HG02571 (cell line): Measurements from ENCODE around the gene APBA2.
"Not testable (repeated sequence)": the region's sequence is repeated elsewhere in the genome, so short reads cannot be mapped to it uniquely, and the experiment has no call there.

ENCODE experiments used
- ATAC-seq: cut with Tn5 transposase; IDR thresholded peaks from one replicate; pipeline ENCODE4 v1.9.1; 2021; ENCODE audit warnings: mild to moderate bottlenecking, moderate library complexity; ENCODE audit not compliant: unreplicated experiment

Gene APBA2

GRCh38 chr15:28876845-28877185 is 9.0 kb upstream of the APBA2 start:
- ATAC-seq: no peak

GRCh38 chr15:28878209-28878608 is 7.6 kb upstream of the APBA2 start:
- no peak for ATAC-seq

- no peak for ATAC-seq
These were observed 6.2 kb upstream of the APBA2 start for GRCh38 chr15:28879551-28879950.

DNA sequence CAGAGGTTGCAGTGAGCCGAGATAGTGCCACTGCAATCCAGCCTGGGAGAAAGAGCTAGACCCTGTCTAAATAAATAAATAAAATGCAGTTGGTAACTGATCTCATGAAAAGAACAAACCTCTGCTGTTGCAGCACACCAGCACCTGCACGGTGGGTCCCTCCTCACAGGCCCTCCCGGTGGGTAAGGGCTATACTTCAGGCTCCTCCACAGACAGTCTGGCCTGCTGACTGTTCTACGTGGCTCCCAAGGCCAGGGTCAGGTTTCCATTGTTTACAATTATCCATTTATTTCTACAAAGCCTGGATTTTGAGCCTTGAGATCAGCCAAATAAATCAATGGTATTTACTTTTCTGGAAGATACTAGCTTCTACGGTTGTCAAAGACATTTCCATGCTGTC is 5.1 kb upstream of the APBA2 start:
- ATAC-seq: no peak

DNA sequence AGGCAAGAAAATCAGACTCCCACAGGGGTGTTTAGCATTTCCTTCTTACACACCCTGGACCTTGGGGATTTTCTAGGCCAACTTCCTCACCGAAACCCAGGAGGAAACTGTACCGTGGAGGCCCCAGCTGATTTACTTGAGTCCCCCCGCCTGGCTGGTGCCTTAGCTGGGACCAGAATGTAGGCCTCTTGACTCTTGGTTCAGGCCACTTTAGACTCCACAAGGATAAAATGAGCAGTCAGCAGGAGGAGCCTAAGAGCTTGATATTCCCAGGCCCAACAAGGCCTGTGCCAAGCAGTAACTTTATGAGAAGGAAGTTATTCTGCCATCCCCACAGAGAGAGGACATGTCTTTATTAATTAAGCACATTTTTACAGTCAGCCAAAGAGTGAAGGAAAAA is 4.6 kb upstream of the APBA2 start:
- no peak for ATAC-seq

- no peak for ATAC-seq
These were observed 4.2 kb upstream of the APBA2 start for GRCh38 chr15:28881600-28881999.

GRCh38 chr15:28884151-28884940 is 1.4 kb upstream of the APBA2 start:
- no peak for ATAC-seq

DNA sequence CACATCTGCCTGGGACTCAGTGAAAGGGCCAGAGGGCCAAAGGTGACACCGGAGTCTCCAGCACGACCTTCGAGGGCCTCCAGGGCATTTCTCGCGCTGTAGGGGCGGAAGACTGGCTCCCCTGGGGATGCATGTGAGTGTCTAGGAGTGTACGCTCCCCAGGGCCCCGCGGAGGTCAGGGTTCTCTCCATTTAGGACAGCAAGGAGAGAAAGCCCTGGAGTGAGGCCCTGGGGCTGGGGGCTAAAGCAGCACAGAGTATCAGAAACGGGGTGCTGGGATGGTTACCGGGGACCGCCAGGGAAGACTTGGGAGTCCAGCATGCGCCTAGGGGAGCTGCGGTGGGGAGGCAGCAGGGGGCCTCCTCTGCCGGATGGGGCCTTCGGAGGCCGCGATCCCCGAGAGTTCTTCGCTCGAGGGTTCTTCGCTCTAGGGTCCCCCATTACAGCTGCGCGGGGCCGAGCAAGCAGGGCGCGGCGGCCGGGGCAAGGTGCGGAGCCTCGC is 595 bp upstream of the APBA2 start:
- no peak for ATAC-seq

- ATAC-seq: no peak
These were observed 911 bp downstream of the APBA2 start for GRCh38 chr15:28886431-28887338.

DNA sequence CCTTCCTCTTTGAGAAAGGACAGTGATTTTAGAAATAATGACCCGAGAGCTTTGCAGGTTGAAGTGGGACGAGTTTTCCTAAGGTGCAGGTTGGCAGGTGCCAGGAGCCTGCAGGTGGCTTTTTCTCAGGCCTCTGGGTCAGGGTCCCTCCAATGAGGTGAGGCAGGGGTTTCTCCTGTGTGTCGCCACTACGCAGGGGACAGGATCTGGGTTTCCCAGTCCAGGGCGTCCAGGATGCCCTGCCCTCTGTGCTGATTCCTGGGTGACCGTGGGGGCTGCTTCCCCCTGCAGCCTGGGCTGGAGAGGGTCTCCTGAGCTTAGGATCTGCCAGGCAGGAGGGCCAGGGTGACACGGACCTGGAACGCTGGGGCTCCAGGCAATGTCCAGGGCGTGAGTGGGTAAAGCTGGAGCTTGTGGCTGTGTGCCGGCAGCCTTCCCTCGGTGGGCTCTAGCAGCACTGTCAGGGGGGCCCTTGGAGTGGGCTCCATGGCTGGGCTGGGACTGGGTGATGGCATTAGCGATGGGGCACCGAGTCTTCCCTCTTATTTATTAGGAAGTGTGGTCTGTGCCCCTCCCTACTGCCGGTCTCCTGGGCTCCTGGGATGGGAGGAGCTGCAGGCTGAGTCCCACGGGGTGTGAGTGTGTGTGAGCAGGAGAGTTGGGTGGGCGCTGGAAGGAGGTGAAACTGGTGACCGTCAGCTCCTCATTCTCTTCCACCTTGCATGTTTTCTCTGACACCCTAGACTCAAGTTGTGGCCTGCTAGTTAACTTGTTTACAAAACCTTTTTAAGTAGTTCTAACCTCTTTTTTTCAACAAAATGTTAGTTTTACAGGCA is 1.8 kb downstream of the APBA2 start:
- ATAC-seq: no peak

GRCh38 chr15:28888302-28888894 is 2.6 kb downstream of the APBA2 start:
- no peak for ATAC-seq

DNA sequence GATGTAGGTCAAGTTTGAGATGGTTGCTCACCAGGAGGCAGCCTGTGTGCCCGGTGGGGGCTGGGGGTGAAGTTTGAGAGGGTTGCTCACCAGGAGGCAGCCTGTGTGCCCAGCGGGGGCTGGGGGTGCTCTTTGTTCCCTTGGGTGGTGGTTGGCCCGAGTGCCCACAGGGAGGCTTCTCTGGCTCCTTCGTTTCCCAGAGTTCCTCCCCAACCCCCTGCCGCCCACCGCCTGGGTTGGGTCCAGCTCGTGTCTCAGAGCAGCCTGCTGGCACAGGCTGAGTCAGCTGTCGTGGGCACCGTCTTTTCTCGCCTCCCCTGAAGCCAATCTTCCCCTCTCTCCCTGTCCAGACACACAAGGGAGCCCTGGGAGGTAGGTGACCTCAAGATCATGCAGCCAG is 3.1 kb downstream of the APBA2 start:
- no peak for ATAC-seq

- ATAC-seq: no peak
These were observed 3.6 kb downstream of the APBA2 start for GRCh38 chr15:28889346-28889745.

GRCh38 chr15:28889871-28890270 is 4.1 kb downstream of the APBA2 start:
- ATAC-seq: not testable (repeated sequence)

DNA sequence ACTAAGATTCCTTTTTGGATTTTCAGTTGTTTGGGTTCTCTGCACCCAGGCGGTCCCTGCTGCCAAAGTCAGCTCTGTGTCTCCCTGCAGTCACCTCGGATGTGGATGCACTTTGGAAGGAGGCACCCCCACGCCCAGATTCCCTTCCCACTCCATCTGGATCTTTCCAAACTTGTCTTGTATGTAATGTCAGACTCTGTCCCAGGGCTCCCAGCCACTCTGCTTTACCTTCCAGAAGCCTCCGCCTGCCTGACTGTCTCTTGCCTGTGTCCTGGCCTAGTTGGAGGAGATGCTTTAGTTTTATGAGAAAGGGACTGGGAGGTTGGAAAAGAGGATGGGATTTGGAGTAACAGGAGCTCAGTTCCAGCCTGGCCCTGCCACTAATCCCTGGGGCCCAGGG is 4.5 kb downstream of the APBA2 start:
- not testable (repeated sequence) for ATAC-seq

DNA sequence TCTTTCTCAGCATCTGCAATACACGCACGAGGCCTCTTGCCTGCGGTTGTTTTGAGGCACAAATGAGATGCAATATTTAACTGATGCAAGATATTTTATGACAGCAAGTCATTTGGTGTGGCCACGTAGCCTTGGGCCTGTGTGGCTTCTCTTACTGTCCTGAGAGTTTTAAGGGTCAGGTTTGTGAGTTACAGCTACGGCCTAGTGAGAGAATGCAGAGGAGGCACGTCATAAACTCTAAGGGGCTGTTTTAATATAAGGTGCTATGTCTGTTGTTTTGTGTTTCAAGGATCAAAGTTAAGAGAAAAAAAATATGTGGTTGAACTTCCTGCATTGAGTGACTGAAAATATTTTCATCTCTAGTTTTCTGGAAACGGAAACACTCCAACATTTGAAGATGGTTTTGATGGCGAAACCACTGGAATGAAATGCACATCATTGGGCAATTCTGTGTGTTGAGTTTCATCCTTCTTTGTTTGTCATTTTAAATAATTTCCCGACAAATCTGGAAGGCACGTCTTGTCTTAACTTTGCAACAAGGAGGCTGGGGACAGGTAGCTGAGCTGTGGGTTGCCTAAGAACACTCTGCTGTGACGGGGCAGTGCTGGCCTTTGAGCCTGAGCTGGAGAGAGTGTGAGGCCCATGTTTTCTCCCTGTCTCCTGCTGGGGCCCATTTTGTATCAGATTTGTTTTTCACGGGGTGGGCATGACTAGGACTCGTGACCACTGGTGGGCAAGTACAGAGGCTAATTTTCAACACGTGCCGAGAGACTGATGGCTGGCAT is 5.1 kb downstream of the APBA2 start:
- ATAC-seq: no peak

- no peak for ATAC-seq
These were observed 5.8 kb downstream of the APBA2 start for GRCh38 chr15:28891588-28891987.

GRCh38 chr15:28892789-28893610 is 7.2 kb downstream of the APBA2 start:
- ATAC-seq: no peak

GRCh38 chr15:28894631-28895030 is 8.9 kb downstream of the APBA2 start:
- no peak for ATAC-seq
